GM23338 (cell line): Measurements from ENCODE around the gene STRN.

Experiments used
- CREB1 ChIP-seq: fragments of 250-450 bp; sonication (Bioruptor Pico); IDR thresholded peaks from 2 replicates; pipeline ENCODE4 v1.5.0; 2020; ENCODE audit warnings: low read depth, mild to moderate bottlenecking, moderate library complexity
- POLR2AphosphoS5 ChIP-seq: IDR thresholded peaks from 2 replicates; pipeline ENCODE4 v1.6.1; 2016; ENCODE audit warnings: antibody characterized with exemption, low read depth
- TF ChIP-seq, protein P1 (sequence below), 2 experiments: fragments of 200-600 bp in 1 of 2; sonication (generic) in 1 of 2; conservative IDR thresholded peaks; 2 replicates each; pipeline versions ENCODE4 v1.5.1 to v1.6.1; 2016 to 2017; ENCODE audit warnings: antibody characterized with exemption in 2 of 2, low read depth in 2 of 2, mild to moderate bottlenecking in 2 of 2, moderate library complexity in 1 of 2

DNA sequence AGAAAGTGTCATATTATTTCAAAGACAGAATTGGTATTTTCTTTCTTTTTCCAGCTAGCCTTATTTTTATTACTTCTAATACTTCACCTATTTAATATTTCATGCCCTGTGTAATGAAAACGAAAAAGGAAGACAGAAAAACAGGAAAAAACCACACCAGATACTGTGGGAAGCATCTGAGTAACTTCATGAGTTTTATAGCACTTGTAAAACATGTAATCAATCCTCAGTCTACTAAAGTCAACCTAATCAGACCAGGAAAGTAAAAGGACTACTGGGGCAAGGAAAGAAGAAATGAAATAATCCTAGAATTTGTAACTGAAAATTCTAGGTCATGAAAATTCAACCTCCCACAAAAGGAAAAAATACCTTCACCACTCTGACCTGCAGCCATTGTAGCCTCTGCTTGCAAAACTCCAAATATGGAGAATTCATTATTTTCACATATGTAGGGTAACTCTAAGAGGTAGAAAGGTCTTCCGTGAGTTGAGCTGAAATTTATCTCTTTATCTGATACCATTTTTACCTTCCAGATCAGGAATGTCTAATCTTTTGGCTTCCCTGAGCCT, 34.7 kb upstream of the STRN start:
- TF ChIP-seq, protein P1, sequence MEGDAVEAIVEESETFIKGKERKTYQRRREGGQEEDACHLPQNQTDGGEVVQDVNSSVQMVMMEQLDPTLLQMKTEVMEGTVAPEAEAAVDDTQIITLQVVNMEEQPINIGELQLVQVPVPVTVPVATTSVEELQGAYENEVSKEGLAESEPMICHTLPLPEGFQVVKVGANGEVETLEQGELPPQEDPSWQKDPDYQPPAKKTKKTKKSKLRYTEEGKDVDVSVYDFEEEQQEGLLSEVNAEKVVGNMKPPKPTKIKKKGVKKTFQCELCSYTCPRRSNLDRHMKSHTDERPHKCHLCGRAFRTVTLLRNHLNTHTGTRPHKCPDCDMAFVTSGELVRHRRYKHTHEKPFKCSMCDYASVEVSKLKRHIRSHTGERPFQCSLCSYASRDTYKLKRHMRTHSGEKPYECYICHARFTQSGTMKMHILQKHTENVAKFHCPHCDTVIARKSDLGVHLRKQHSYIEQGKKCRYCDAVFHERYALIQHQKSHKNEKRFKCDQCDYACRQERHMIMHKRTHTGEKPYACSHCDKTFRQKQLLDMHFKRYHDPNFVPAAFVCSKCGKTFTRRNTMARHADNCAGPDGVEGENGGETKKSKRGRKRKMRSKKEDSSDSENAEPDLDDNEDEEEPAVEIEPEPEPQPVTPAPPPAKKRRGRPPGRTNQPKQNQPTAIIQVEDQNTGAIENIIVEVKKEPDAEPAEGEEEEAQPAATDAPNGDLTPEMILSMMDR (conservative IDR thresholded peaks at IDR 0.05; ENCODE audit: low read depth in 2 of 2): no peak
- no peak for TF ChIP-seq POLR2AphosphoS5
- TF ChIP-seq CREB1 (CRISPR knock-in tag): no peak
